Esophagus muscularis mucosa (tissue), 3 donors: Measurements from ENCODE around the gene HOXB6.

Experiments used
- CTCF ChIP-seq, 3 experiments: fragments of 200-600 bp in 2 of 3; fragments of 450-650 bp in 1 of 3; sonication (generic) in 2 of 3; IDR thresholded peaks; one replicate each; pipeline ENCODE4 v1.5.1; 2017 to 2019; ENCODE audit warnings: antibody characterized with exemption in 3 of 3, mild to moderate bottlenecking in 2 of 3, moderate library complexity in 1 of 3
- POLR2A ChIP-seq: fragments of 450-650 bp; IDR thresholded peaks from one replicate; pipeline ENCODE4 v1.6.1; 2017; ENCODE audit warnings: antibody characterized with exemption, moderate library complexity, mild to moderate bottlenecking, low read depth

- TF ChIP-seq POLR2A, result no peak
- TF ChIP-seq CTCF (IDR thresholded peaks at IDR 0.05), result no peak
Observed at GRCh38 chr17:48589831-48590606, 14.8 kb downstream of the HOXB6 start, which contains the start of gene HOXB3.
